NOMO-1 treated with dmso at 0.1 percent for 144 hours (cell line): ENCODE results near the gene ANTXR1.
A peak's percentile ranks its signal among the peaks of the same experiment; 100 is the strongest.

Experiments used
- DNase-seq: peaks from one replicate; lab custom pipeline; 2025; ENCODE audit not compliant: unreplicated experiment; lab: John Stamatoyannopoulos, UW

The ANTXR1 gene

DNA sequence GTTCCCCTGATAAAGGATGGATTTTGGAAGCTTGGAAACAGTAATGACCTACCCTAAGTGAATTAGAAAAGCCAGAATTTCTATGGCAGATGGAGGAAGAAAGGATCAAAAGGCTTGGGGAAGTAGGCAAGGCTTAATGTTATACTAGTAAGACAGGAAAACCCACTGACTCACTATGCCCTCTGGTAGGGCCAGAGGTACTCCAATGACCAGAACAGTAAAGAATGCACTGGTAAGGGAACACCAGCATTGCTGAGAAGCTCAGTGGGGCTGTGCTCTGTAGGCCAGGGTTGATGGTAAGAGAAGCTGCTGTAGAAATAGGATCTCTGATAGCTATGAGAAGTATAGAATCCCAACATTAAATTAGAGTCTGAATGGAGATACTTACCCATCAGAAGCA, 247.7 kb downstream of the ANTXR1 start:
- DNase-seq = no peak

DNA sequence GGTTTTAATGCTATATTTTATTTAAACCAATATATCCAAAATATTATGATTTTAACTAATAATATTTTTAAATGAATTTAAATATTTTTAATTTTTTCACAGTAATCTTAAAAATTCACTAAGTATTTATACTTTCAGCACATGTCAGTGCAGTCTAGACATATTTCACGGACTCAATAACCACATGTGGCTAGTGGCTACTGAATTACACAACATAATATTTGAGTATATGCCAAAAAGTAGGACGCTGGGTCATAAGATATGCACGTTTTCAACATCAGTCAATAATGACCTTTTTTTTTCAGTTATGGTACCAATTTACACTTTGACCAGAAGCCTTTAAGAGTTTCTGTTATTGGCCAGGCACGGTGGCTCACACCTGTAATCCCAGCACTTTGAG, 256.4 kb downstream of the ANTXR1 start:
- DNase-seq = no peak

DNA sequence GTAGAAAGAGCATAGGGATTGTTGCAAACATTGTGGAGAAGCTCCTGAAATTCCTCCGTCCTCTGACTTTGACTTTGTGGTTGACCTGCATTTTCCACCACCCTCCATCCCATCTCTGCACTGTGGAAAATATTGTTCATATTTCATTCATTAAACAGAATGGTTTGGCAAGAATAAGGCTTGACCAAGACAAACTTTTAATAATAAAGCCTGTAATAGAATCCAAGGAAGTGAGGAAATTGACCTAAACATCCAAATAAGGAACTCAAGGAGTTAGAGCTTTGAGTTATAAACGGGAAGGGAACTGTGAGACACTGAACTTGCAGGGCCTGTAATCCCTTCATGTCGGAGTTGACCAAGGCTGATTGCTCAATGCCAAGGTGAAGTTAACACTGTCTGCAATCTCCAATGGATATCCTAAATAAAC, 258.9 kb downstream of the ANTXR1 start:
- DNase-seq = peak; percentile 37

DNA sequence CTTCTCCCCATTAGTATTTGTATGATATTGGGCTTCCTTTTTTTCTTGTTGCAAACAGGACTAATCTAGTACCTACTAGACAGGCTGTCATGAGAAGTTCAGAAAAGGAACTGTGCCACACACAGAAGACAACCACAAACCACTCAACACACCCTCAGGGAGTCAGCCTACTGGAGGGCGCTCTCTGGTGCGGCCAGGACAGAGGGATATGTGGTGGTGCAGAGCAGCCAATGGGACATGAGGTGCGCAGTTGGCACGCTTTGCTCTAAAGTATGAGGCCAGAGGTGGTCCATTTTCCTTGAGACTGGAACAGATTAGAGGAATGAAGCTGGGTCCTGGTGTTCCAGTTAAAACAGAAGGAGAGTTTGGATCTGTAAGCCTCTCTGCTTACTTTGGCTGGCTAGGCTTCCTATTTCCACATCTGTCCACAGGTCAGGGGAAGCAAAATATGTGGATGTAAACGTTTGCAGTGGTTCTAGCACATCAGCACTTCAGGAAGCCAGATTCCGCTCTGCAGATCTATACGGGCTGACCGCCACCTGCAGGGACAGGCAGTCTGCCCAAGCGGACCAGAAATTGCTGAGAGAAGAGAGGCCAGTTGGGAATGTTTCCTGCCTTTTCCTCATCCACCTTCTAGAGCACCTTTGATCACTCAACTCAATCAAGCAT, 260.0 kb downstream of the ANTXR1 start:
- peak; percentile 21 for DNase-seq

DNA sequence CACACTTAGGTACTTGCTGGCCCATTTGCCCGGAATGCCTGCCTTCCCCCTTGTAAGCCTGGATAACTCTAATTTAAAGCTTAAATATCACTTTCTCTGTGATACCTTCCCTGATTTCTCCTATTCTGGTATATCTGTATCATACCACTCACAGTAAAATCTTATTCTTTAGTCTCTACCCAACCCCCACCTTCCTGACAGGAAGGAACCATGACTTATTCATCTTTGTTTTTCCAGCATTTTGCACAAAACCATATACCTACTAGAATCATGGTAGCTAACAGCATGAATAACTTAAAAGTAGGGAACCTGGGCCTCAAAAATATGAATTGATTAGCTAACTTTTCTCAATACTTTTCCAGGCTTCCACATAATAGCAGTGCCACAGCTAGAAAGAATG, 262.5 kb downstream of the ANTXR1 start:
- DNase-seq = no peak

DNA sequence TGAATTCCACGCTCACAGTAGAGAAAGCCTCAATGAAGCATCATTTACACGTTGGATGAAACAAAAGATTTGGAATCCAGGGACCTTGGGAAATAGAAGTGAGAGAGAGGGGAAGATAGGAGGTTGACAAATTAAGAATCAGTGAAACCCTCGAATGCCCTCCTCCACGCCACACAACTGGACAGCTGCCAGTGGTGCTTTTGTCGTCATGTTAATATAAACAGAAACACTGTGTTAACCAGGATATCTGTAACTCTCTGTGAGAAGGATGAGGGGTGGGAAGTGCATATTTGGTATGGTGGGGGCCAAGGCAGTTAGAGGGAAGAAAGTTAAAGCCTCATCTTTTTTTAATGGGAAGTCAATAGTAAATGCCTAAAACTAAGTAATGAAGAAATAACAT, 265.4 kb downstream of the ANTXR1 start:
- no peak for DNase-seq

DNA sequence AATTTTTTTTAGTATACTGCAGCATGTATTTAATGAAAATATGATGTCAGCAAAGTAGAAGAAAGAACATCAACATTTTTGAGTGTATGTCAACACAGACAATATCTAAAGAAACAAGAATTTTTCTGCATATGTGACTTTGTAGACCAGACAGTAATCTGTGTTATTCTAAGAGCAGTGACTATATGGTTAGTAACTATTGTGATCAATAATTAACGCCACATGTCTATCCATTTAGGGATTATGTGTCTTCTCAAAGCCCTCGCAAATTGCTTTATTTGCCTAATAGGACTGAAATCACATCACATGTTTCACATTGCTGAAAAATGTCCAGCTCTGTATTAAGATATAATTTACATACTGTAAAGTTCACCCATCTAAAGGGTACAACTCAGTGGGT, 266.2 kb downstream of the ANTXR1 start:
- no peak for DNase-seq

DNA sequence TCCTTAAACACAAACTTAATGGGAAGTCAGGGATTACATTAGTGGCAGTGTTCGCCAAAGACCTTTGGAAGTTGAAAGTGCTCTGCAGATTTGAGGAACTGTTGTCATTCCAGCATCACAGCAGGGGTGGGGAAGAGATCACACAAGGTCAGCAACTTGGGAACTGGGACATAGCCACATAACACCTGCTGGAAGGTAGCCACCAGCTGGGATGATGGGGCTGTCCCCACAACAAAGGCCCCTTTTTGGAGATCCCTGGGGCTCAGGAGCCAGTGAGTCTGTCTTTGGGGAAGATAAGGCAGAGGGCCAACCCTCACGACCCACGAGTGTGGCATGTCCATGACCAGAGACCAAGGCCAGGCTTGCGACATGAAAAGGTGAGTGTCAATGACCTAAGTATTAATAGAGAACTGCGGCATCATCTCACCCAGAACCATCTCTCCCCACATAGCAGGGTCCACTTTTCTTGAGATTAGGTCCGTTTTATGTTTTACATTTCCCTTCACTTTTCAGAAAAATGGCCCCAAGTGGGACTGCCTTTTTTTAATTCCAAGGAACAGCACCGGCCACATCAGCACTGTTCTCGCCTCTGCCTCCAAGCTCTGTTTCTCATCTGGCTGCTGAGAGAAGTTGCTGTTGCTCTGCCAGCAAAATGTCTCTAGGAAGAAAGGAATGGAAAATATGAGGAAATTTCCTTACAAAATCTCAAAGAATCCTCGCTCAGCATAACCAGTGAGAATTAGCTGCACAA, 267.1 kb downstream of the ANTXR1 start:
- no peak for DNase-seq

DNA sequence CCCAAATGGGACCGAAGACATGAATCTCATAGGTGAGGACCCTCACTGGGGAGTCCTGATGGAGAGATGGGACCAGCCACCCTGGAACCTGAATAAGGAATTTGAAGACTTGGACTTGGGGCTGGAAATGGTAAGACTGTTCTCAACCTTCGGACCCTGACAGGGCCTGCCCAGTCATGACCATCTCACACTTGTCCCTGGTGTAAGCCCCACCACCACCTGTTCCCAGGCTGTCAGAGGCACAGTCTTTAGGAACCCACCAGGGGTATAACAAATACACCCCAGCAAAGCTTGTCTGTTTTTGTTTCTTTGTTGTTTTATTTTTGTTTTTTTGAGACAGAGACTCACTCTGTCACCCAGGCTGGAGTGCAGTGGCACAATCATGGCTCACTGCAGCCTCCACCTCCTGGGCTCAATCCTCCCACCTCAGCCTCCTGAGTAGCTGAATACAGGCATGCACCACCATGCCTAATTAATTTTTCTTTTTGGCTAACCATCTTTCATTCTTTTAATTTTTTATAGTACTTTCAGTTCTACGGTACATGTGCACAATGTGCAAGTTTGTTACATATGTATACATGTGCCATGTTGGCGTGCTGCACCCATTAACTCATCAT, 267.9 kb downstream of the ANTXR1 start:
- no peak for DNase-seq

DNA sequence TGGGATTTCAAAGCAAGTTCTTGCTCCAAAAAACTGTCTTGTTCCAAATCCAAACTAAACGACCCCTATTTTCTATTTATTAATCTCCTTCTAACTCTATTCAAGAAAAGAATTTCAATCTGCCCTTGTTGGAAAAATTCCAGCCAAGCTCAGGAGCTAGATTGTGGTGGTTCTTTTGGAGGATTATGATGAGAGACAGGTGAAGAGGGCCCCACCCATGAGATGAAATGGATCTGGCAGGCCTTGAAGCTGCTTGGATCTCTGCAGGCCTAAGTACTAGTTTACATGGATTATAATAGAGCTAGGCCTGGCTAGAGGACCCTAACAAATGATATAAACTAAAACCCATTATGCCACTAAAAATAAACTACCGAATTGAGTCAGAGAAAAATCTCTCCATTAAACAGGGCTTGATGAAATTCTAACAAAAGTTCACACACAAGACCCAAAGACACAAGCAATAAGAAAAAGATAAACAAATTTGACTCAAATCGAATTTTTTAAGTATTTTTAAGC, 272.5 kb downstream of the ANTXR1 start:
- DNase-seq = no peak

DNA sequence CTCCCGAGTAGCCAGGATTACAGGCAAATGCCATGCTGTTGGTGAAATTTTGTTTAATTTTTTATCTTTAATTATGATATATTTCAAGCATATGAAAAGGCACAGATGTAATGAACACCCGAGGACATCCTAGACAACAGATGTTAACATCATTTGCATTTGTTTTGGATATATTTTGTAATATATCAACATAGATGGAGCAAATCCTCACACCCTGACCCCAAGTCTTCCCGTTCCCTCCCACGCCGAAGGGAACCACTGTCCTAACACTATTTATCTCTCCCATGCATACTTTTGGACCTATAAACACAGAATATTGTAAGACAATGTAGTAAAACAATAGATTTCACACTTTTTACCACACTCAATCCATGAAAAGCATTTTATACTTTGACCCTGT, 274.6 kb downstream of the ANTXR1 start:
- no peak for DNase-seq

DNA sequence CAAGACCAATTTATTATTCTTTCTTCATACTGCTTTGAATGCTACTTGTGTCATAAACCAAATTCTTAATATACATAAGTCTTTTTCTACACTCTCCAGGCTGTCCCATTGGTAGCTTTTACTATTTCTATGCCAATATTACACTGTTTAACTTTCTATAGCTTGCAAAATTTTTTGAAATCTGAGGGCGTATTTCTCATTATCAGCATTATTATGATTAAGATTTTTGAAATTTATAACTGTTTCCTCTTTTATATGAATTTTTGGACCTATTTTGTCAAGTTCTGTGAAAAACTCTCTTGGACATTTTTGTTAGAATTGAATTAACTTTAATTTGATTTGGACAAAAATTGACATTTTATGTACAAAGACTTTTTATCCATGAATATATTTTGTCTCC, 275.4 kb downstream of the ANTXR1 start:
- no peak for DNase-seq

DNA sequence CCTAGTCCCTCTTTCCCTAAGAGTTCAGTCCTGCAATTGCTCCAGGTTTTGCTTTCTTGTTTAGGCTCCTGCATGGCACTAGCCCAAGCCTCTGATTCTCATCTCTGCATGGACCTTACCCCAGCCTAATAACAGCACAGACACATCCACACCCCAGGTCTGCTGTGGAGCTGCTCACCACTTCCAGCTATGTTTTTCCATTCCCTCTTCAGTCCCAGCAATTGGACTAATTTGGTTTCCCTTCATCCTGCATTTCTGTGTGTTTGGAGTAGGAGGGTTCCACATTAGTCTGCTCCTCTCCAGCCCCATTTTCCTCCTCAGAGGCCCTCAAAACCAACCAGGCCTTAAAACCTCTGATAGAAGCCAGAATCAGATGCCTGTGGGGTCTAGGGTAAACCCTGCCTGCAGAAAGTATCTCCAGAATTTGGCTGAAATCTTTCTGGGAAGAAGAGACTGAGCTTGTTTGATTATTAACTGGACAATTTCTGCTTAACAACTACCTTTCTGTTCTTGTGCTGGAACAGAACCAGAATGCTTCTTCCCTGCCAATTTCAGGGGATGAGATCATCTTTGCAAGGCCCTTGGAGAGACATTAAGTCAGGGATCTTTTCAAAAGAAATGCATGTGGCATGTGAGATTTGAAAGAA, 278.1 kb downstream of the ANTXR1 start:
- DNase-seq = no peak

DNA sequence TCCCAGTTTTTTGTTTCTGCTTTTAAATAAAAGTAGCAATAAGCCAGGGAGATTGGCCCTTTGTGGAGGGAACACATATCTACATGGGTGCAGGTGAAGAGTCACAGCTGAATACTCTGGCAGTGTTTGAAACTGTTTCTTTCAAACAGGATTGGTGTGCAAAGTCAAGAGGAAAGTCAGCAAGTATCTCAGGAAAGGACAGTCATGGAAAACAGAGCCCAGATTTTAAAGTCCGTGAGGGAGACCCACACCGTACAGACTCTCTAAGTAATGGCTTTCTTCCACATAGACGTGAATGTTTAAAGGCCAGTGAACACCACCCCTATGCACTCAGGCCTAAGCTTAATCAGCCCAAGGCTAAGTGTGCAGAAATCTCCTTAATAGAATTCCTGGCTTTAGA, 278.7 kb downstream of the ANTXR1 start:
- DNase-seq = no peak

DNA sequence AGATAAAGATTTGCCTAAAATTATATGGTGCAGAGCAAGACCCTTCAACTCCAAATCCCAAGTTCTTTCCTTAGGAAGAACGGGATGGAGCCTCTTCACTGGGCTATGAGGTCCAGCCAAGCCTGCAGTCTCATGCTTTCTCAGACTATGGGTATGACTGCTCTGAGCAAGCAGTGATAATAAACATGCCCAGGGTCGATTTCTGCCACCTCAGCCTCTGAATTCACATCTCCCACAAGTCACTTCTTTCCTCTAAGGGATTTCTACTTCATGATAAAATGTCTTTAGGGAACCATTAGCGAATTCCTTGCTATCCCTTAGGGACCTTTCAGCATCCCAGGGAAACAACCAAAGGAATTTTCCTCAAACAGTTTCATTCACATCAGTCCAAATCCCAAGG, 279.3 kb downstream of the ANTXR1 start:
- DNase-seq = no peak

DNA sequence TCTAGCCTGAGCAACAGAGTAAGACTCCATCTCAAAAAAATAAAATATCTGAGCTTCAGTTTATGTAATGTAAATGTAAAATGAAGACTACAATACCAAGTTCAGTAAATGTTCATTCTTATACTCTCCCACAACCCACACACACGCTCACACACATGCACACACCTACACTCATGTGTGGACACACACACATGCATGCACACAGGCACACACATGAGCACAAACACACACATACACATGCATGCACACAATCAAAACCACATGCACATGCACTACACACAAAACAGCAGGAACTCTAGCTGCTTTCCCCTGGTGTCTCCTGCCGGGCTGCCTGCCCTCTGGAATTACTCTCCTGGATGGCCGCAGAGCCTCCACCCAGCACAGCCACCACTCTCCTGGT, 283.4 kb downstream of the ANTXR1 start:
- no peak for DNase-seq

DNA sequence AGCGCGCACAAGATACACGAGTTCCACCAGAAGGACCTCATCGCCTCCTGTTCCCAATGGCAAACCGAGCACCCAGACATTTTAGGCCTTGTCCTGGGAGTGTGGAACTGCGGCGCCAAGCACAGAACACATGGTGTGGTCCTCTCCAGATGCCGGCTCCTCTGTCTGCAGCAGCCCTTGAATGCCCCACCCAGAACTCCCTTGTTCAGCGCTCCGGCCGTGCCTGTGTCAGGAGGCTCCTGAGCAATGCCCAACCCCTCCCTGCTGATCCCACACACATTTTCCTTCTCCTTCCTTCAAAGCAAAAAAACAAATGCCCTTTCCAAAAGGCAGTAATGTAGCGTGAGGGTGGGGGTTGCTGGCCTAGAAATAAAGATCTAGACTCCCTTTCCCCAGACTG, 284.2 kb downstream of the ANTXR1 start:
- no peak for DNase-seq

DNA sequence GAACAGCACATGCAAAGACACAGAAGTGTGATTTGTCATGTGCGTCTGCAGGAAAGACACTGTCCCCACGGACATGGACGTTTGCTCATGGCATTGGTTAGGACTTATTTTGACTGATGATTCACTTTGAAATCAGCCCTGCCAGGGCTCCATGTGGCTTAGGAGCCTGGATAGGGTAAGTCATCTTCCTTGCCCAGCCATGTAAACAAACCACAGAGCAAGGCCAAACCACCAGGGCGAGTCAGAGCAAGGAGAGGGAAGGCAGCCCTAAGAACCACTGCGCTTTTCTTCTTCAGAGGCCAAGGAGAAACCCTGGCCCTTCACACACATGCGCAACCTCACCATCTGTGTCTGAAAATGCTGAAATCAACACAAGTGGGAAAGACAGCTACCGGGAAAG, 285.3 kb downstream of the ANTXR1 start:
- DNase-seq = no peak

DNA sequence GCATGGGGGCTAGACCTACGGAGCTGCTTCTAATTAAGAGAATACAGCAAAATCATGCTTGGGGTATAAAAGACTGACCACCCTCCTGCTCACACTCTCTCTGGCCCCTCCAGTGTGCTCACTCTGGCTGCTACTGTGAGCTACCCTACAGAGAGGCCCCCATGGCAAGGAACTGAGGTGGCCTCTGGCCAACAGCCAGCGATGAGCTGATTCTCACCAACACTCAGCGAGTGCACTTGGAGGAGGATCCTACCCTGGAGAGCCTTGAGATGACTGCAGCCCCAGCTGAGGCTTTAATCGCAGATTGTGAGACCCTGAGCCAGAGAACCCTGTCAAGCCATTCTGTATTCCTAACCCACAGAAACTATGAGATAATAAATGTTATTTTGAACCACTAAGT, 285.9 kb downstream of the ANTXR1 start:
- DNase-seq = no peak
